Right atrium auricular region (tissue), 2 donors: ENCODE measurements around the gene PLAGL1. TPM values are rescaled to one million over a fixed set of nuclear protein-coding genes. Genes with fewer than 3 reads are reported as not detected.
A peak's percentile ranks its signal among the peaks of the same experiment; 100 is the strongest.
"Not testable (repeated sequence)": the region's sequence is repeated elsewhere in the genome, so short reads cannot be mapped to it uniquely, and the experiment has no call there.

Experiments
- DNase-seq: peaks from one replicate; pipeline ENCODE4 v3.0.0-alpha.2; 2019; ENCODE audit warnings: low spot score
- H3K27ac ChIP-seq, 2 donors: fragments of 200-600 bp; sonication (generic); 1 replicate in 1 of 2; 2 replicates in 1 of 2; pipeline ENCODE4 v1.5.1; 2016 to 2019
- H3K27me3 ChIP-seq, 2 donors: fragments of 200-600 bp; sonication (generic); one replicate each; pipeline versions ENCODE4 v1.5.1 to v1.6.0; 2017 to 2019
- H3K36me3 ChIP-seq: fragments of 200-600 bp; sonication (generic); one replicate; pipeline ENCODE4 v1.5.1; 2016
- H3K4me1 ChIP-seq, 2 donors: fragments of 200-600 bp; sonication (generic); one replicate each; pipeline versions ENCODE4 v1.5.1 to v1.6.0; 2017 to 2019
- H3K4me3 ChIP-seq, 2 donors: fragments of 200-600 bp; sonication (generic); 1 replicate in 1 of 2; 2 replicates in 1 of 2; pipeline ENCODE4 v1.5.1; 2017 to 2019; ENCODE audit warnings: mild to moderate bottlenecking in 1 of 2, moderate library complexity in 1 of 2
- H3K9me3 ChIP-seq, 2 donors: fragments of 200-600 bp; sonication (generic); one replicate each; pipeline ENCODE4 v1.5.1; 2019
- total RNA-seq, 2 donors: library from RNA; depleted of rRNA; stranded (reverse); fragments of >200 nt; gene quantifications; one replicate each; pipeline ENCODE4 v1.1.0, GENCODE V29; 2016
- TF ChIP-seq, protein P1 (sequence below), 2 donors: fragments of 200-600 bp; sonication (generic); IDR thresholded peaks; one replicate each; pipeline ENCODE4 v1.5.1; 2019; ENCODE audit warnings: antibody characterized with exemption in 2 of 2

PLAGL1 gene
- total RNA-seq, 2 donors from 2014 or later = 6.8 to 8.5 TPM

GRCh38 chr6:144047688-144048087, 39.6 kb upstream of the PLAGL1 start:
- H3K4me1 ChIP-seq = no peaks in the 10 kb centered on the region
- peaks cover 0 to 6% of the 10 kb centered on the region in 2 donors for H3K9me3 ChIP-seq
- no peaks in the 10 kb centered on the region for H3K36me3 ChIP-seq
- H3K4me3 ChIP-seq = no peak overlapping the region
- no peak for DNase-seq
- H3K27me3 ChIP-seq = no peaks in the 10 kb centered on the region
- TF ChIP-seq, protein P1, sequence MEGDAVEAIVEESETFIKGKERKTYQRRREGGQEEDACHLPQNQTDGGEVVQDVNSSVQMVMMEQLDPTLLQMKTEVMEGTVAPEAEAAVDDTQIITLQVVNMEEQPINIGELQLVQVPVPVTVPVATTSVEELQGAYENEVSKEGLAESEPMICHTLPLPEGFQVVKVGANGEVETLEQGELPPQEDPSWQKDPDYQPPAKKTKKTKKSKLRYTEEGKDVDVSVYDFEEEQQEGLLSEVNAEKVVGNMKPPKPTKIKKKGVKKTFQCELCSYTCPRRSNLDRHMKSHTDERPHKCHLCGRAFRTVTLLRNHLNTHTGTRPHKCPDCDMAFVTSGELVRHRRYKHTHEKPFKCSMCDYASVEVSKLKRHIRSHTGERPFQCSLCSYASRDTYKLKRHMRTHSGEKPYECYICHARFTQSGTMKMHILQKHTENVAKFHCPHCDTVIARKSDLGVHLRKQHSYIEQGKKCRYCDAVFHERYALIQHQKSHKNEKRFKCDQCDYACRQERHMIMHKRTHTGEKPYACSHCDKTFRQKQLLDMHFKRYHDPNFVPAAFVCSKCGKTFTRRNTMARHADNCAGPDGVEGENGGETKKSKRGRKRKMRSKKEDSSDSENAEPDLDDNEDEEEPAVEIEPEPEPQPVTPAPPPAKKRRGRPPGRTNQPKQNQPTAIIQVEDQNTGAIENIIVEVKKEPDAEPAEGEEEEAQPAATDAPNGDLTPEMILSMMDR (IDR thresholded peaks at IDR 0.05) = no peak
- no peak overlapping the region for H3K27ac ChIP-seq

DNA sequence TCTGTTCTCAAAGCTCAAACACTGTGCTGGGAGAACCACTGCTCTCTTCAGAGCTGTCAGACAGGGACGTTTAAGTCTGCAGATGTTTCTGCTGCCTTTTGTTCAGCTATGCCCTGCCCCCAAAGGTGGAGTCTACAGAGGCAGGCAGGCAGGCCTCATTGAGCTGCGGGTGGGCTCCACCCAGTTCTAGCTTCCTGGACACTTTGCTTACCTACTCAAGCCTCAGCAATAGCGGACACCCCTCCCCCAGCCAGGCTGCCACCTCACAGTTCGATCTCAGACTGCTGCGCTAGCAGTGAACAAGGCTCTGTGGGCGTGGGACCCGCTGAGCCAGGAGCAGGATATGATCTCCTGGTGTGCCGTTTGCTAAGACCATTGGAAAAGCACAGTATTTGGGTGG, 38.6 kb upstream of the PLAGL1 start:
- not testable (repeated sequence) for H3K4me1 ChIP-seq, H3K27me3 ChIP-seq, H3K4me3 ChIP-seq, H3K36me3 ChIP-seq, H3K9me3 ChIP-seq, H3K27ac ChIP-seq, DNase-seq

DNA sequence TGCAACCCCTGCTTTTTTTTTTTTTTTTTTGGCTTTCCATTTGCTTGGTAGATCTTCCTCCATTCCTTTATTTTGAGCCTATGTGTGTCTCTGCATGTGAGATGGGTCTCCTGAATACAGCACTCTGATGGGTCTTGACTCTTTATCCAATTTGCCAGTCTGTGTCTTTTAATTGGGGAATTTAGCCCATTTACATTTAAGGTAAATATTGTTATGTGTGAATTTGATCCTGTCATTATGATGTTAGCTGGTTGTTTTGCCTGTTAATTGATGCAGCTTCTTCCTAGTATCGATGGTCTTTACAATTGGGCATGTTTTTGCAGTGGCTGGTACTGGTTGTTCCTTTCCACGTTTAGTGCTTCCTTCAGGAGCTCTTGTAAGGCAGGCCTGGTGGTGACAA, 36.9 kb upstream of the PLAGL1 start:
- DNase-seq, H3K9me3 ChIP-seq, H3K4me1 ChIP-seq, H3K4me3 ChIP-seq, H3K27ac ChIP-seq, H3K36me3 ChIP-seq, H3K27me3 ChIP-seq: not testable (repeated sequence)

DNA sequence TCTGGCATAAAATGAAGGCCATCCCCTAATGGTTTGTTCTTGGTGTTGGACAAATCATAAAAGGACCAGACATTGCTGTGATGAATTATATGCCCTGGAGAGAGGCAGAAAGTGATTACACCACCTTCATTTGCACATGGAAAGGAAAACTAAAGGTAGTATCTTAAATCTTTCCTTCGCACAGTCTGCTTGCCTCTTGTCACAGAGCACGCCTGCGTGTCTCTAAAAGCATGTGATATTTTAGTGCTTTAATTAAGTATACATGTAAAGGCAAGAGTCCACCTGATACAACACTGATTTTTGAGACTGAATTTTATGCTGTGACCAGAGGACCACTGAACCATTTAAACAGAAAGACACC, 28.8 kb upstream of the PLAGL1 start:
- Histone ChIP-seq H3K27me3 (no peaks in the 10 kb centered on the region), H3K4me1 (peaks cover 0 to 10% of the 10 kb centered on the region in 2 donors), H3K27ac (peak overlapping the region in 1 of 2 donors; percentile 16), H3K9me3 (no peaks in the 10 kb centered on the region), H3K4me3 (peak overlapping the region in 1 of 2 donors; percentile 26), H3K36me3 (no peaks in the 10 kb centered on the region)
- no peak for DNase-seq
- TF ChIP-seq, protein P1 (IDR thresholded peaks at IDR 0.05) = no peak

DNA sequence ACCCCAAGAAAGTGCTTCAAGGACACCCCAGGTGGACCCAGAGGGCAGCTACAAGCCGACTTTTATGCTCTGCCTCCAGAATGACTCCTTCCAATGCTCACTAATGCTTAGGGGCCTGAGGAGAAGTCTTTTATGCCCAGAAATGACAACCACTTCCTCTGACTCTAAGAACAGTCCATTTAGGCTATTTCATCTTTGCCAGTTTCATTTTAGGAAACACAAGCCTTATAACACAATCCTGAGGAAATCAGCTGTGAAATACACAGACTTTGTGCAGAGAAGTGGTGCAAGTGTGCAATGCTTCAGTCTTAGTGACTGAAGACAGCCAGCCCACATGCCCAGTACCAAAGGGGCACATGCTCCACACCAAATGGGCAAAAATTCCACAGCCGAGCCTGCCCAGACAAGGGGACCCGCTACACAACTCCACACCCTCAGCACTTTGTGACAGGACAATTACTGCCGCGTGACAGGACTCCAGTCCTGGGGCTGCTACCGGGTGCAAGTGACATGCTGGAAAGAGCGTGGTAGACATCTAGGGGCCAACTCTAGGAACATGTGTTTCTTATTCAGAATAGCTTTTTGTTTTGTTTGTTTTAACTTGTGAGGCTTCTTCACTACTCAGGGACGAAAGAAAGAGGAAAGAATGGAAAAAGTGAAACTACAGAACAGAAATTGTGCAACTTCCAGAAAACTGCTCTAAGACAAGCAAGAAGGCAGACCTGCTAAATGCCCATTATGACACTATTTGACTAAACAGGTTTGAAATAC, 28.2 kb upstream of the PLAGL1 start:
- no peaks in the 10 kb centered on the region for H3K36me3 ChIP-seq
- no peaks in the 10 kb centered on the region for H3K9me3 ChIP-seq
- TF ChIP-seq, protein P1 (IDR thresholded peaks at IDR 0.05) = no peak
- DNase-seq = no peak
- peak overlapping the region; percentile 1 to 26 for H3K4me3 ChIP-seq
- peak overlapping the region in 1 of 2 donors; percentile 16 for H3K27ac ChIP-seq
- H3K4me1 ChIP-seq = peaks cover 0 to 10% of the 10 kb centered on the region in 2 donors
- no peaks in the 10 kb centered on the region for H3K27me3 ChIP-seq

- TF ChIP-seq, protein P1 (IDR thresholded peaks at IDR 0.05) = no peak
- H3K27me3 ChIP-seq = no peaks in the 10 kb centered on the region
- no peak for DNase-seq
- H3K4me3 ChIP-seq = no peak overlapping the region
- H3K36me3 ChIP-seq = no peaks in the 10 kb centered on the region
- peaks cover 0 to 10% of the 10 kb centered on the region in 2 donors for H3K4me1 ChIP-seq
- no peaks in the 10 kb centered on the region for H3K9me3 ChIP-seq
- H3K27ac ChIP-seq = no peak overlapping the region
Measured at GRCh38 chr6:144035416-144035815, 27.4 kb upstream of the PLAGL1 start.
